ENCODE measurements around the gene RAD51B. TPM values are rescaled to one million over a fixed set of nuclear protein-coding genes. Genes with fewer than 3 reads are reported as not detected.
"Not testable (repeated sequence)": the region's sequence is repeated elsewhere in the genome, so short reads cannot be mapped to it uniquely, and the experiment has no call there.

RAD51B gene
- total RNA-seq, 1 experiment from 2014 or later = 20.0 TPM

DNA sequence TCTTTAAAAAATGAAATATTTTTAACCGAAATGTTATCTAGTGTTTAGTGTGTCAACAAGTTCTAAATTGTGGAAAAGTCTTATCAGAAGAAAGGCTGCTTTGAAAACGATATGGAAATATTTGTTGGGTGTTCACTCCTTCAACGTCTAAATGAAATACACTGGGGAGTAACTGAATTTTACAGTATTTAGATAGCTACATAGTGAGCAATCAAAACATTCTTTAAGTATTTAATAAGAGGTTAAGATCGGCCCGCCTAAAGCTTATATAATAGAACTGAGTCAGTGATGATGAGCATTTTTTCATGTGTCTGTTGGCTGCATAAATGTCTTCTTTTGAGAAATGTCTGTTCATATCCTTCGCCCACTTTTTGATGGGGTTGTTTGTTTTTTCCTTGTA, 228.3 kb downstream of the RAD51B start:
- H2AFZ ChIP-seq (ENCODE audit: low read depth, low read length, poor library complexity, severe bottlenecking) = no peak overlapping the region
- ATAC-seq (no peak), DNase-seq (ENCODE audit: low read depth, low spot score) (no peak)
- no peak overlapping the region for H3K27ac ChIP-seq (ENCODE audit: low read depth, low read length)
- POLR2A ChIA-PET = no interaction called here
- BruUV-seq (replicated peaks) = no TSS peak
- peaks cover 0 to 3% of the 10 kb centered on the region in 2 experiments; a peak in 1 of 4 replicates for H3K4me1 ChIP-seq (ENCODE audit: control insufficient read depth in 1 of 2, insufficient read depth in 2 of 2, low read length in 2 of 2)
- no peaks in the 10 kb centered on the region for H3K79me2 ChIP-seq (ENCODE audit: insufficient read depth, low read length)
- no peaks in the 10 kb centered on the region for H3K9me2 ChIP-seq (ENCODE audit: insufficient read depth)
- H3K4me3 ChIP-seq (replicated peaks in 1 of 2; ENCODE audit: low read depth in 1 of 2, low read length in 2 of 2) = no peak overlapping the region
- no peaks in the 10 kb centered on the region; a peak in 1 of 4 replicates for H3K36me3 ChIP-seq (ENCODE audit: control insufficient read depth in 1 of 2, insufficient read depth in 2 of 2, low read length in 2 of 2)
- CTCF ChIA-PET = interaction anchor here (0.7 kb wide), 1 partner anchor 69 kb away, joined by 3 read pairs; no protein-coding TSS in a partner anchor
- no peaks in the 10 kb centered on the region for H4K20me1 ChIP-seq (ENCODE audit: insufficient read depth)
- intact Hi-C loops (cut with micrococcal nuclease) = no loop called here
- TF ChIP-seq, protein P1, sequence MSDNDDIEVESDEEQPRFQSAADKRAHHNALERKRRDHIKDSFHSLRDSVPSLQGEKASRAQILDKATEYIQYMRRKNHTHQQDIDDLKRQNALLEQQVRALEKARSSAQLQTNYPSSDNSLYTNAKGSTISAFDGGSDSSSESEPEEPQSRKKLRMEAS (IDR thresholded peaks at IDR 0.05) = no peak
- TF ChIP-seq ZNF274 (IDR thresholded peaks at IDR 0.05; ENCODE audit: low read depth, low read length) (no peak), SRF (IDR thresholded peaks at IDR 0.05; ENCODE audit: low read depth) (no peak), ELF1 (IDR thresholded peaks at IDR 0.05; ENCODE audit: borderline replicate concordance, low read depth) (no peak), EGR1 (IDR thresholded peaks at IDR 0.05; ENCODE audit: low read depth) (no peak), ZFX (IDR thresholded peaks at IDR 0.05) (no peak), TCF7L2 (IDR thresholded peaks at IDR 0.05; ENCODE audit: borderline replicate concordance, extremely low read depth, insufficient read depth, insufficient read length) (no peak), POLR2AphosphoS5 (IDR thresholded peaks at IDR 0.05; ENCODE audit: low read depth, low read length) (no peak), SP1 (IDR thresholded peaks at IDR 0.05; ENCODE audit: low read depth) (no peak), CBX3 (IDR thresholded peaks at IDR 0.05; ENCODE audit: low read depth) (no peak), RAD21 (IDR thresholded peaks at IDR 0.05; ENCODE audit: low read depth) (no peak), SIN3A (IDR thresholded peaks at IDR 0.05; ENCODE audit: low read depth) (no peak), CEBPB (IDR thresholded peaks at IDR 0.05; ENCODE audit: low read depth) (no peak), EZH2 (IDR thresholded peaks at IDR 0.05) (no peak)
- TF ChIP-seq, protein P2, sequence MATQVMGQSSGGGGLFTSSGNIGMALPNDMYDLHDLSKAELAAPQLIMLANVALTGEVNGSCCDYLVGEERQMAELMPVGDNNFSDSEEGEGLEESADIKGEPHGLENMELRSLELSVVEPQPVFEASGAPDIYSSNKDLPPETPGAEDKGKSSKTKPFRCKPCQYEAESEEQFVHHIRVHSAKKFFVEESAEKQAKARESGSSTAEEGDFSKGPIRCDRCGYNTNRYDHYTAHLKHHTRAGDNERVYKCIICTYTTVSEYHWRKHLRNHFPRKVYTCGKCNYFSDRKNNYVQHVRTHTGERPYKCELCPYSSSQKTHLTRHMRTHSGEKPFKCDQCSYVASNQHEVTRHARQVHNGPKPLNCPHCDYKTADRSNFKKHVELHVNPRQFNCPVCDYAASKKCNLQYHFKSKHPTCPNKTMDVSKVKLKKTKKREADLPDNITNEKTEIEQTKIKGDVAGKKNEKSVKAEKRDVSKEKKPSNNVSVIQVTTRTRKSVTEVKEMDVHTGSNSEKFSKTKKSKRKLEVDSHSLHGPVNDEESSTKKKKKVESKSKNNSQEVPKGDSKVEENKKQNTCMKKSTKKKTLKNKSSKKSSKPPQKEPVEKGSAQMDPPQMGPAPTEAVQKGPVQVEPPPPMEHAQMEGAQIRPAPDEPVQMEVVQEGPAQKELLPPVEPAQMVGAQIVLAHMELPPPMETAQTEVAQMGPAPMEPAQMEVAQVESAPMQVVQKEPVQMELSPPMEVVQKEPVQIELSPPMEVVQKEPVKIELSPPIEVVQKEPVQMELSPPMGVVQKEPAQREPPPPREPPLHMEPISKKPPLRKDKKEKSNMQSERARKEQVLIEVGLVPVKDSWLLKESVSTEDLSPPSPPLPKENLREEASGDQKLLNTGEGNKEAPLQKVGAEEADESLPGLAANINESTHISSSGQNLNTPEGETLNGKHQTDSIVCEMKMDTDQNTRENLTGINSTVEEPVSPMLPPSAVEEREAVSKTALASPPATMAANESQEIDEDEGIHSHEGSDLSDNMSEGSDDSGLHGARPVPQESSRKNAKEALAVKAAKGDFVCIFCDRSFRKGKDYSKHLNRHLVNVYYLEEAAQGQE (IDR thresholded peaks at IDR 0.05; ENCODE audit: low read depth) = no peak
- TF ChIP-seq, protein P3, sequence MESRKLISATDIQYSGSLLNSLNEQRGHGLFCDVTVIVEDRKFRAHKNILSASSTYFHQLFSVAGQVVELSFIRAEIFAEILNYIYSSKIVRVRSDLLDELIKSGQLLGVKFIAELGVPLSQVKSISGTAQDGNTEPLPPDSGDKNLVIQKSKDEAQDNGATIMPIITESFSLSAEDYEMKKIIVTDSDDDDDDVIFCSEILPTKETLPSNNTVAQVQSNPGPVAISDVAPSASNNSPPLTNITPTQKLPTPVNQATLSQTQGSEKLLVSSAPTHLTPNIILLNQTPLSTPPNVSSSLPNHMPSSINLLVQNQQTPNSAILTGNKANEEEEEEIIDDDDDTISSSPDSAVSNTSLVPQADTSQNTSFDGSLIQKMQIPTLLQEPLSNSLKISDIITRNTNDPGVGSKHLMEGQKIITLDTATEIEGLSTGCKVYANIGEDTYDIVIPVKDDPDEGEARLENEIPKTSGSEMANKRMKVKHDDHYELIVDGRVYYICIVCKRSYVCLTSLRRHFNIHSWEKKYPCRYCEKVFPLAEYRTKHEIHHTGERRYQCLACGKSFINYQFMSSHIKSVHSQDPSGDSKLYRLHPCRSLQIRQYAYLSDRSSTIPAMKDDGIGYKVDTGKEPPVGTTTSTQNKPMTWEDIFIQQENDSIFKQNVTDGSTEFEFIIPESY (IDR thresholded peaks at IDR 0.05; ENCODE audit: extremely low read depth, insufficient replicate concordance, low read length) = no peak
- TF ChIP-seq, protein P4, sequence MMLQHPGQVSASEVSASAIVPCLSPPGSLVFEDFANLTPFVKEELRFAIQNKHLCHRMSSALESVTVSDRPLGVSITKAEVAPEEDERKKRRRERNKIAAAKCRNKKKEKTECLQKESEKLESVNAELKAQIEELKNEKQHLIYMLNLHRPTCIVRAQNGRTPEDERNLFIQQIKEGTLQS (IDR thresholded peaks at IDR 0.05) = no peak
- RAD21 ChIA-PET (ENCODE audit: low non-redundant PET in 1 of 2, low total read pairs in 2 of 2, uncharacterized antibody in 2 of 2, unreplicated experiment in 2 of 2) = no interaction called here
- H3K27me3 ChIP-seq (ENCODE audit: insufficient read depth, low read length) = no peaks in the 10 kb centered on the region
- H3K4me2 ChIP-seq (ENCODE audit: low read length) = no peak overlapping the region
- no peaks in the 10 kb centered on the region for H3K9me3 ChIP-seq (ENCODE audit: control insufficient read depth in 1 of 2, insufficient read depth in 1 of 2, low read depth in 1 of 2, low read length in 2 of 2)
- no peak overlapping the region for H3K9ac ChIP-seq (ENCODE audit: low read length)

DNA sequence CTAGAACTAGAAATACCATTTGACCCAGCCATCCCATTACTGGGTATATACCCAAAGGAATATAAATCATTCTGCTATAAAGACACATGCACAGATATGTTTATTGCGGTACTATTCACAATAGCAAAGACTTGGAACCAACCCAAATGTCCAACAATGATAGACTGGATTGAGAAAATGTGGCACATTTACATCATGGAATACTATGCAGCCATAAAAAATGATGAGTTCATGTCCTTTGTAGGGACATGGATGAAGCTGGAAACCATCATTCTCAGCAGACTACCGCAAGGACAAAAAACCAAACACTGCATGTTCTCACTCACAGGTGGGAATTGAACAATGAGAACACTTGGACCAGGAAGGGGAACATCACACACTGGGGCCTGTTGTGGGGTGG, 229.2 kb downstream of the RAD51B start:
- H2AFZ ChIP-seq (ENCODE audit: low read depth, low read length, poor library complexity, severe bottlenecking); H3K4me1 ChIP-seq (ENCODE audit: control insufficient read depth in 1 of 2, insufficient read depth in 2 of 2, low read length in 2 of 2); H3K4me3 ChIP-seq (replicated peaks in 1 of 2; ENCODE audit: low read depth in 1 of 2, low read length in 2 of 2); RAD21 ChIA-PET (ENCODE audit: low non-redundant PET in 1 of 2, low total read pairs in 2 of 2, uncharacterized antibody in 2 of 2, unreplicated experiment in 2 of 2); CTCF ChIA-PET; DNase-seq (ENCODE audit: low read depth, low spot score); H3K9ac ChIP-seq (ENCODE audit: low read length); H4K20me1 ChIP-seq (ENCODE audit: insufficient read depth); H3K36me3 ChIP-seq (ENCODE audit: control insufficient read depth in 1 of 2, insufficient read depth in 2 of 2, low read length in 2 of 2); H3K4me2 ChIP-seq (ENCODE audit: low read length); H3K79me2 ChIP-seq (ENCODE audit: insufficient read depth, low read length); ATAC-seq; BruUV-seq (replicated peaks); H3K27me3 ChIP-seq (ENCODE audit: insufficient read depth, low read length); H3K9me2 ChIP-seq (ENCODE audit: insufficient read depth); H3K27ac ChIP-seq (ENCODE audit: low read depth, low read length); POLR2A ChIA-PET; H3K9me3 ChIP-seq (ENCODE audit: control insufficient read depth in 1 of 2, insufficient read depth in 1 of 2, low read depth in 1 of 2, low read length in 2 of 2); intact Hi-C loops (cut with micrococcal nuclease): not testable (repeated sequence)

Data from HCT116 (cell line).